Glutamatergic neuron (in vitro differentiated cells): ENCODE measurements around the gene ZACN. TPM values are rescaled to one million over a fixed set of nuclear protein-coding genes. Genes with fewer than 3 reads are reported as not detected.

Experiments
- DNase-seq: peaks from one replicate; pipeline ENCODE4 v3.0.0; 2022
- H3K27ac Mint-ChIP-seq: one replicate; pipeline ENCODE4 v1.8.0; 2020; ENCODE audit warnings: mild to moderate bottlenecking, mixed read lengths, inconsistent platforms; ENCODE audit not compliant: unreplicated experiment
- H3K27me3 Mint-ChIP-seq: one replicate; pipeline ENCODE4 v1.8.0; 2020; ENCODE audit warnings: mild to moderate bottlenecking, moderate library complexity, mixed read lengths, inconsistent platforms; ENCODE audit not compliant: unreplicated experiment
- H3K36me3 Mint-ChIP-seq: one replicate; pipeline ENCODE4 v1.8.0; 2020; ENCODE audit warnings: mild to moderate bottlenecking, mixed read lengths, inconsistent platforms; ENCODE audit not compliant: unreplicated experiment
- H3K4me1 Mint-ChIP-seq: one replicate; pipeline ENCODE4 v1.8.0; 2020; ENCODE audit warnings: mild to moderate bottlenecking, low read depth, mixed read lengths, inconsistent platforms; ENCODE audit not compliant: unreplicated experiment
- H3K4me3 Mint-ChIP-seq: one replicate; pipeline ENCODE4 v1.8.0; 2020; ENCODE audit warnings: mild to moderate bottlenecking, mixed read lengths, inconsistent platforms; ENCODE audit not compliant: unreplicated experiment
- H3K9me3 Mint-ChIP-seq: one replicate; pipeline ENCODE4 v1.8.0; 2020; ENCODE audit warnings: mild to moderate bottlenecking, moderate library complexity, mixed read lengths, inconsistent platforms; ENCODE audit not compliant: unreplicated experiment
- total RNA-seq: library from RNA; stranded (reverse); fragmentation: NEBNext Ultra II Directional; extraction: Animal tissue kit (Norgen Biotek cat#: 25700); gene quantifications from one replicate; pipeline ENCODE4 v1.2.1, GENCODE V29; 2021; ENCODE audit not compliant: unreplicated experiment
- TF ChIP-seq, protein P1 (sequence below): fragments of 200-600 bp; sonication (generic); IDR thresholded peaks from one replicate; pipeline ENCODE4 v1.5.0; 2021; ENCODE audit not compliant: partially characterized antibody, unreplicated experiment

The ZACN gene
- total RNA-seq, 1 donor from 2014 or later: 1.9 TPM

DNA sequence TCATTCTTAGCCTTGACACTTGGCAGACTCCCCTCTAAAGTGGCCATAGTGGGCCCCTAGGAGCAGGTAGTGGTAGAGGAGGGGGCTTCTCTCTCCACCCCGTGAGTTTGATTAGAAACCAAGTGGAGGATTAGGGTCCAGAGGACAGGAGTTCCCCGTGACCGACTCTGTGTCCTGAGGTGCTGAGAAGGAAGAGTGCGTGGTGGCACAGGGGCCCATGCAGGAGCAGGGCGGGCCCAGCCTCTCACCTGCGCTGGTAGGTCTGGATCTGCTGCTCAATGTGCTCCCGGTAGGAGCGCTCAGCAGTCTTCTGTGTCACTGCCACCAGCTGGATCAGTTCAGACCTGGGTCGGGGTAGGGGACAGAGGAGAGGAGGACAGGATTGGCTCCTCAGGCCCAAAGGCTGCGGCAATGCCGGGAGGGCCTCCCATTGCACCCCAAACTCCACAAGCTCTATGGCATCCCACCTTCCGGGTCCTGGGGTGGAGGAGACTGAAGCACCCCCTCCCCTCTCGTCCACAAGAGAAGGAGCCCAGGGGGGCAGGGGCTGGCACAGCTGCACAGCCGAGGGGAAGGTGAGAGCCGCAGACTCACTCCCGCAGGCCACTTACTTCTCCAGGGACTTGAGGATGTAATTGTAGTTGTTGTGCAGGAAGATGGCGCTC is 6.2 kb downstream of the ZACN start:
- no peak overlapping the region for H3K27ac Mint-ChIP-seq
- no peak overlapping the region for H3K4me3 Mint-ChIP-seq
- H3K36me3 Mint-ChIP-seq: peaks cover 5% of the 10 kb centered on the region
- TF ChIP-seq, protein P1, sequence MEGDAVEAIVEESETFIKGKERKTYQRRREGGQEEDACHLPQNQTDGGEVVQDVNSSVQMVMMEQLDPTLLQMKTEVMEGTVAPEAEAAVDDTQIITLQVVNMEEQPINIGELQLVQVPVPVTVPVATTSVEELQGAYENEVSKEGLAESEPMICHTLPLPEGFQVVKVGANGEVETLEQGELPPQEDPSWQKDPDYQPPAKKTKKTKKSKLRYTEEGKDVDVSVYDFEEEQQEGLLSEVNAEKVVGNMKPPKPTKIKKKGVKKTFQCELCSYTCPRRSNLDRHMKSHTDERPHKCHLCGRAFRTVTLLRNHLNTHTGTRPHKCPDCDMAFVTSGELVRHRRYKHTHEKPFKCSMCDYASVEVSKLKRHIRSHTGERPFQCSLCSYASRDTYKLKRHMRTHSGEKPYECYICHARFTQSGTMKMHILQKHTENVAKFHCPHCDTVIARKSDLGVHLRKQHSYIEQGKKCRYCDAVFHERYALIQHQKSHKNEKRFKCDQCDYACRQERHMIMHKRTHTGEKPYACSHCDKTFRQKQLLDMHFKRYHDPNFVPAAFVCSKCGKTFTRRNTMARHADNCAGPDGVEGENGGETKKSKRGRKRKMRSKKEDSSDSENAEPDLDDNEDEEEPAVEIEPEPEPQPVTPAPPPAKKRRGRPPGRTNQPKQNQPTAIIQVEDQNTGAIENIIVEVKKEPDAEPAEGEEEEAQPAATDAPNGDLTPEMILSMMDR: no peak
- peaks cover 18% of the 10 kb centered on the region for H3K27me3 Mint-ChIP-seq
- peaks cover 4% of the 10 kb centered on the region for H3K9me3 Mint-ChIP-seq
- no peaks in the 10 kb centered on the region for H3K4me1 Mint-ChIP-seq
- DNase-seq: no peak

DNA sequence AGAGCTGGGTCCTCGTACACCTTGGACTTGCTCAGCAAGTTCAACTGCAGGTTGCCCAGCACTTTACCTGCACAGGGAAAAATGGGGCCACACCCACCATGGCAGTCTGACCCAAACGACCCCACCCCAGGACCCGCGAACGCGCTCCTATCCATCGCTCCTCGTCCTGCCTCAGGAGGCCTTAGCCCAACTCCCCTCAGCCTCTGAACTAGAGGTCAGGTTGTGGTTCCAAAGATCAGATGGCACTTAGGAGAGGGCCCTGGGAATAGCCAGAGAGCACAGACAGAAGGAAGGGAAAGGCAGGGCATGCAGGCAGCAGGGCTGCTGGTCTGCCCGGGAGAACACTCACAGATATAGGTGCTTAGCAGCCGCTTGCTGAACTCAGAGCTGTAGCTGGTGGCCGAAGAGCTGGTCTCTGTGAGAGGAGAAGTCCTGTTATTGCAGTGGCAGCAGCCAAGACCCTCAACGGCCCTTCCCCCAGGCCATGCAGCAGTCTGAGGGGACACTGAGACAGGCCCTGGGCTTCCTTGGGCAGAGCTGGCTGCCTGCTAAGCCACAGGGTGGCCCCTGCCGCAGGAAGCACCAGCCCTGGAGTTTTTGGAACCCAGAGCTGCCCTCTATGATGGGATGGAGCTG is 6.9 kb downstream of the ZACN start:
- no peak overlapping the region for H3K27ac Mint-ChIP-seq
- no peak for DNase-seq
- no peaks in the 10 kb centered on the region for H3K4me1 Mint-ChIP-seq
- H3K27me3 Mint-ChIP-seq: peaks cover 16% of the 10 kb centered on the region
- TF ChIP-seq, protein P1: no peak
- H3K36me3 Mint-ChIP-seq: peaks cover 5% of the 10 kb centered on the region
- H3K9me3 Mint-ChIP-seq: peaks cover 3% of the 10 kb centered on the region
- no peak overlapping the region for H3K4me3 Mint-ChIP-seq

DNA sequence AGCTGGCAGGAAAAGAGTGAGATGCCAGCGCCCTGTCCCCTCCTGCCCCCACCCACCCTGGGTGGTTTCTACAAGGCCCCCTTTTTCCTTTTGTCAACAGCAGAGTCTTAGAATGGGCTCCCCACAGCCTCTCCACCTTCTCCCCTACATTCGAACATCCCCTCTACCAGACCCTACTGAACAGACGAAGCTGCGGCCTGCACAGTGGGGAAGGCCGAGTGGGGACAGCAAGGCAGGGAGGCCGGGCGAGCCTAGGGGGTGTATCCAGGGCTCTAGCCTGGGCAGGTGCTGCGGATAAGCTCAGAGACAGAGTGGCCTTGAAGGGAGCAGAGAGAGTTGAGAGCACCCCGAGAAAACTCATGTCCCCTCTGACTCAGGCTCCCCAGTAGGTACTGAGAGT is 7.4 kb downstream of the ZACN start:
- TF ChIP-seq, protein P1: no peak
- Mint-ChIP-seq H3K4me1 (no peaks in the 10 kb centered on the region), H3K36me3 (peaks cover 5% of the 10 kb centered on the region), H3K27me3 (peaks cover 13% of the 10 kb centered on the region), H3K9me3 (no peaks in the 10 kb centered on the region), H3K27ac (no peak overlapping the region), H3K4me3 (no peak overlapping the region)
- DNase-seq: no peak

DNA sequence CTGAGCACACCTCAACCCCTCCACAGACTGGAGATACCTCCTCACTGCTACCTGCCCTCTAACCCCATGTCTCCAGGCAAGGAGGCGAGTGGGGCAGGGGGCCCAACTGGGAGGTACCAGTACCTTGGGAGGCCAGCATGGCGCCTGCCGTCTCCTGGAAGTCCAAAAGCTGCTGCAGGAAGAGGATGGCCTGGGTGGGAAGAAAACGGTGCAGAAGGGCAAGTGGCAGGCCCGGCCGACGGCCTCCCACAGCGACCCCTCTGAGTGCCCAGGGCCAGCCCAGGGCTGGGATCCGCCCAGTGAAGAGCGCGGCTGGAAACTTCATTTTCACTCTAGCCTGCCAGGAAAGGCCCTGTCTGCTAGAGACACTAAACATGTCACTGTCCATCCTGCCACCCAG is 8.5 kb downstream of the ZACN start:
- H3K27me3 Mint-ChIP-seq: peaks cover 11% of the 10 kb centered on the region
- no peak overlapping the region for H3K4me3 Mint-ChIP-seq
- no peaks in the 10 kb centered on the region for H3K4me1 Mint-ChIP-seq
- DNase-seq: no peak
- TF ChIP-seq, protein P1: no peak
- H3K9me3 Mint-ChIP-seq: no peaks in the 10 kb centered on the region
- peaks cover 5% of the 10 kb centered on the region for H3K36me3 Mint-ChIP-seq
- no peak overlapping the region for H3K27ac Mint-ChIP-seq

DNA sequence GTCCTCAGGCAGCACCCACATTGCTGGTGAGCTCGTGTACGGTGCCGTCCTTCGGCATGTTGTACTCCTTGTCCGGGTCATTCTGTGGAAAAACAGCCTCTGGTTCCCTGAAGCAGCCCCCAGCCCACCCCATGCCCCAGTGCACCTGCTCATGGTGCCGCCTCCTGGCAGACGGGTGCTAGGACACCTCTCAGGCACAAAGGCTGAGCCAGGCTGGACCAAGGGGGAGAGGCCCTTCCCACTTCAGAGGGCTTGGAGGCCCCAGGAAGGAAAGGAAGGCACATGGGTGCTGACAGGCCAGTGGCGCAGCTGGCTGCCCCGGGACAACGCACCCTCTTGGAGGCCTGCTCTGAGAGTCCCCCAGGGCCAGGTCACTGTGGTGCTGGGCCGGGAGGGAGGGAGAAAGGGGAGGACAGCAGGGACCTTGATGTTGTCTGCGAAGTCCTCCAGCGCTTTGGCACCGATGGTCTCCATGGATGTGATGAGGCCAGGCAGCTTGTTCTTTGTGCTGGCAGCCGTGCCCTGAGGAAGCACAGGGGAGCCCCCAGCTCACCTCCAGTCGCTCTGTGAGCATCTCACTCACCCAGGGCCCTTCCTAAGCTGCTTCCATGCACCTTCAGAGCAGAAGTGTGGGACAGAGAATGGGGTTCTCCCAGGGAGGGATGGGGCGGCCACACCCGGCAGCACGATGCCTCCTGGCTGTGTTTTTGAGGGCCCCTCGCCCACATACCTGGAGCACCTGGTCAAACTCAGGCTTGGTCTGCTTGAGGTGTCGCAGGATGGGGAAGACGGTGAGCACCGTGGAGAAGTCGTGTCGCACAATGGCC is 9.3 kb downstream of the ZACN start:
- Mint-ChIP-seq H3K9me3 (no peaks in the 10 kb centered on the region), H3K4me3 (no peak overlapping the region), H3K27me3 (peaks cover 11% of the 10 kb centered on the region), H3K4me1 (no peaks in the 10 kb centered on the region), H3K27ac (no peak overlapping the region), H3K36me3 (peaks cover 5% of the 10 kb centered on the region)
- TF ChIP-seq, protein P1: no peak
- no peak for DNase-seq
